Trophoblast cell (in vitro differentiated cells and primary cell): Measurements from ENCODE around the gene FSTL1.
A peak's percentile ranks its signal among the peaks of the same experiment; 100 is the strongest.

Experiments
- DNase-seq, 2 donors: peaks; one replicate each; pipeline ENCODE4 v3.0.0-alpha.2; 2016
- H2AFZ ChIP-seq: 2 replicates; pipeline ENCODE4 v1.6.1; 2013; ENCODE audit warnings: low read length, moderate library complexity, mild to moderate bottlenecking; ENCODE audit not compliant: insufficient read depth, poor library complexity
- H2AK5ac ChIP-seq: 2 replicates; pipeline ENCODE4 v1.6.1; 2013; ENCODE audit warnings: mild to moderate bottlenecking, low read length
- H2BK120ac ChIP-seq: 2 replicates; pipeline ENCODE4 v1.6.1; 2013; ENCODE audit warnings: low read length, mild to moderate bottlenecking, moderate library complexity; ENCODE audit not compliant: insufficient read depth, poor library complexity
- H2BK12ac ChIP-seq: 2 replicates; pipeline ENCODE4 v1.6.1; 2013; ENCODE audit warnings: mild to moderate bottlenecking, low read length, moderate library complexity
- H2BK5ac ChIP-seq: 2 replicates; pipeline ENCODE4 v1.6.1; 2013; ENCODE audit warnings: low read length, low read depth, moderate library complexity, mild to moderate bottlenecking; ENCODE audit not compliant: poor library complexity
- H3K14ac ChIP-seq: 2 replicates; pipeline ENCODE4 v1.6.1; 2013; ENCODE audit warnings: mild to moderate bottlenecking, low read length
- H3K18ac ChIP-seq: 2 replicates; pipeline ENCODE4 v1.6.1; 2013; ENCODE audit warnings: mild to moderate bottlenecking, low read length
- H3K23ac ChIP-seq: 2 replicates; pipeline ENCODE4 v1.6.1; 2013; ENCODE audit warnings: low read length
- H3K27ac ChIP-seq: 2 replicates; pipeline ENCODE4 v1.5.1; 2013; ENCODE audit warnings: low read depth, mild to moderate bottlenecking, inconsistent platforms, low read length, moderate library complexity
- H3K27me3 ChIP-seq: 2 replicates; pipeline ENCODE4 v1.6.1; 2013; ENCODE audit warnings: inconsistent platforms, mild to moderate bottlenecking, low read length, moderate library complexity; ENCODE audit not compliant: insufficient read depth
- H3K36me3 ChIP-seq, 2 experiments: 1 replicate in 1 of 2; 2 replicates in 1 of 2; pipeline ENCODE4 v1.6.1; 2013; ENCODE audit warnings: low read length in 2 of 2, mild to moderate bottlenecking in 2 of 2, moderate library complexity in 1 of 2; ENCODE audit not compliant: insufficient read depth in 2 of 2, control insufficient read depth in 1 of 2
- H3K4ac ChIP-seq: 2 replicates; pipeline ENCODE4 v1.6.1; 2013; ENCODE audit warnings: low read depth, mild to moderate bottlenecking, low read length, moderate library complexity
- H3K4me1 ChIP-seq, 2 experiments: 1 replicate in 1 of 2; 2 replicates in 1 of 2; pipeline ENCODE4 v1.6.1; 2013; ENCODE audit warnings: low read length in 2 of 2, mild to moderate bottlenecking in 2 of 2, moderate library complexity in 1 of 2; ENCODE audit not compliant: insufficient read depth in 2 of 2, control insufficient read depth in 1 of 2
- H3K4me2 ChIP-seq: 2 replicates; pipeline ENCODE4 v1.6.1; 2013; ENCODE audit warnings: inconsistent platforms, mild to moderate bottlenecking, low read length, moderate library complexity
- H3K4me3 ChIP-seq: 2 replicates; pipeline ENCODE4 v1.5.1; 2013; ENCODE audit warnings: mild to moderate bottlenecking, low read depth, low read length, inconsistent platforms
- H3K79me1 ChIP-seq: one replicate; pipeline ENCODE4 v1.6.1; 2013; ENCODE audit warnings: low read length
- H3K79me2 ChIP-seq: 2 replicates; pipeline ENCODE4 v1.6.1; 2013; ENCODE audit warnings: low read length, mild to moderate bottlenecking; ENCODE audit not compliant: control insufficient read depth, insufficient read depth, poor library complexity
- H3K9ac ChIP-seq: 2 replicates; pipeline ENCODE4 v1.6.1; 2013; ENCODE audit warnings: mild to moderate bottlenecking, low read length
- H3K9me3 ChIP-seq: 2 replicates; pipeline ENCODE4 v1.6.1; 2013; ENCODE audit warnings: low read depth, mild to moderate bottlenecking, control low read depth, inconsistent platforms, low read length; ENCODE audit not compliant: insufficient read depth
- H4K12ac ChIP-seq: 2 replicates; pipeline ENCODE4 v1.6.1; 2013; ENCODE audit warnings: low read depth, mild to moderate bottlenecking, low read length, moderate library complexity
- H4K8ac ChIP-seq: 2 replicates; pipeline ENCODE4 v1.6.1; 2013; ENCODE audit warnings: low read depth, mild to moderate bottlenecking, low read length, moderate library complexity
- H4K91ac ChIP-seq: one replicate; pipeline ENCODE4 v1.6.1; 2013; ENCODE audit warnings: low read depth, mild to moderate bottlenecking, low read length, moderate library complexity
- WGBS: extraction: QIAGEN DNeasy Blood & Tissue Kit; methylation state at CpG from one replicate; pipeline ENCODE4 v1.1.7; 2013; ENCODE audit warnings: missing lambda C conversion rate; ENCODE audit not compliant: insufficient read length, insufficient coverage; ENCODE audit errors: extremely low coverage; 5-methylcytosine and 5-hydroxymethylcytosine counted together

FSTL1 gene

DNA sequence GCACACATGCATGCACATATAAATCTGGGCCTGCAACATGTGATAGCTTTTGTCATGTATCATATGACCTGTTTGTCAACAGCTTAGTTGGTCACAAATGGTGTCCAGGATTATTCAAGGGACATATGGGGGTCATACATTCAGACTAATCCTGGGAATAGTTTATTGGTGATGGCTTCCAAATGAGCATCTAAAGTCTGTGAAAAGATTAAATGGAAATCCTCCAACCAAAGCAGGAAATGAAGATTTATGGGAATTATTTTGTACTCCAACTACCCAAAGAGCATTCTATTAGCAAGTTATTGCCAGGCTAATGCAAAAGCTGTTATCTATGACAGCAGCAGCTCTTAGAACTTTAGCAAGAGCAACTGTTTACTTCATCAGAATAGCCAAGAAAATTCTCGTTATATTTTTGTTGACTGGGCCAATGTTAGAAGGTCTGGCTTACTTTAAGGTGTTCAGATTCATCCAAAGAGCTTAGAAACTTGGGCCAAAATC lies 7.1 kb downstream of the FSTL1 start:
- H3K9me3 ChIP-seq = no peaks in the 10 kb centered on the region
- no peak for DNase-seq
- no peak overlapping the region for H3K9ac ChIP-seq
- no peak overlapping the region for H4K12ac ChIP-seq
- no peak overlapping the region for H3K27ac ChIP-seq
- no peak overlapping the region for H3K18ac ChIP-seq
- H2AFZ ChIP-seq = no peak overlapping the region
- no peak overlapping the region for H2BK120ac ChIP-seq
- no peak overlapping the region for H2BK5ac ChIP-seq
- no peak overlapping the region for H2BK12ac ChIP-seq
- H3K4me3 ChIP-seq = no peak overlapping the region
- no peak overlapping the region for H3K14ac ChIP-seq
- peaks cover 7% of the 10 kb centered on the region for H3K79me1 ChIP-seq
- peak overlapping the region; percentile 64 for H3K4ac ChIP-seq
- peaks cover 14 to 28% of the 10 kb centered on the region in 2 experiments for H3K36me3 ChIP-seq
- peaks cover 22 to 32% of the 10 kb centered on the region in 2 experiments for H3K4me1 ChIP-seq
- no CpG with 5 or more reads among the region's 1 CpG for WGBS
- H3K27me3 ChIP-seq = no peaks in the 10 kb centered on the region
- no peak overlapping the region for H3K4me2 ChIP-seq
- H4K91ac ChIP-seq = no peak overlapping the region
- H2AK5ac ChIP-seq = no peak overlapping the region
- peaks cover 9% of the 10 kb centered on the region for H3K79me2 ChIP-seq
- H4K8ac ChIP-seq = no peak overlapping the region
- H3K23ac ChIP-seq = no peak overlapping the region

DNA sequence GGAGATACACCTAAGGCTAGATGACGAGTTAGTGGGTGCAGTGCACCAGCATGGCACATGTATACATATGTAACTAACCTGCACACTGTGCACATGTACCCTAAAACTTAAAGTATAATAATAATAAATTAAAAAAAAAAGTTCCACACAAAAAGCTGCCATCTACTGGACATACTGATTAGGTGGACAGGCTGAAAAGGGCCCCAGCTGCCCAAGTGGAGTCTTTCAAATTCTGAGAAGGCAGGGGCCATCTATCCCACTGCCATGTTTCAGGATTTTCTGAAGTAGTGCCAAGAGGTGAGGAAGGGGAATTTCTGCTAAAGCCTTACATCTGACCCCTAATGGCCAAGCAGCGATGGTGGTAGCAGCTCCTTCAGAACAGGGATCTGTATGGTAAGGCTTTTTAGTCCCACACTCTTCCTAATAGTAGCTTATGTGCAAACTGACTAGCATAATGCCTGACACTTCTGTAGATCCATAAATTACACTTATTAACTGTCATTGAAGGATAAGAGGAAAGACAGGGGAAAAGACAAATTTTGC lies 7.7 kb downstream of the FSTL1 start:
- no peak overlapping the region for H3K9ac ChIP-seq
- no peak overlapping the region for H3K23ac ChIP-seq
- H3K9me3 ChIP-seq = no peaks in the 10 kb centered on the region
- H3K27ac ChIP-seq = no peak overlapping the region
- no peak overlapping the region for H2AK5ac ChIP-seq
- H3K27me3 ChIP-seq = no peaks in the 10 kb centered on the region
- no peak overlapping the region for H4K12ac ChIP-seq
- H3K79me2 ChIP-seq = peaks cover 9% of the 10 kb centered on the region
- peak overlapping the region; percentile 67 for H3K4ac ChIP-seq
- H4K8ac ChIP-seq = no peak overlapping the region
- H2BK5ac ChIP-seq = no peak overlapping the region
- no peak overlapping the region for H2BK12ac ChIP-seq
- H3K18ac ChIP-seq = no peak overlapping the region
- H3K4me1 ChIP-seq = peaks cover 25 to 35% of the 10 kb centered on the region in 2 experiments
- DNase-seq = peak in 1 of 2 donors; percentile 32
- peaks cover 11% of the 10 kb centered on the region for H3K79me1 ChIP-seq
- no peak overlapping the region for H2AFZ ChIP-seq
- H3K14ac ChIP-seq = no peak overlapping the region
- WGBS = no CpG with 5 or more reads among the region's 2 CpGs
- H4K91ac ChIP-seq = no peak overlapping the region
- H3K36me3 ChIP-seq = peaks cover 14 to 28% of the 10 kb centered on the region in 2 experiments
- H3K4me2 ChIP-seq = no peak overlapping the region
- H2BK120ac ChIP-seq = no peak overlapping the region
- no peak overlapping the region for H3K4me3 ChIP-seq

DNA sequence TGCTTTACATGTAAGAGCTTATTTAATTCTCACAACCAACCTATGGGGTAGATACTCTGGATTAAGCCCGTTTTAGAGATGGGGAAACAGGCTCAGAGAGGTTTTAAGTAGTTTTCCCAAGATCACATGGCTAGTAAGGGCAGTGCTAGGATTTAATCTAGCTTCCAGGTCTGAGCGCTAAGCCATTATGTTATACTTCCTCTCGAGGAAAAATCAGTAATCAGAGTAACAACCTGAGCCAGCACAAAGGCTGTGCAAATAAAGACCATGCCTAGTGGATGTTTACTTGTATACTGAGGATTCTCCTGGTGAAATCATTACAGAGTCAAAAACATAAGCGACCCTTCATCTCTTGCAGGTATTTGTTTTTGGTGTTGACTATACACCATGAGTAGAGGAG lies 9.0 kb downstream of the FSTL1 start:
- no peak overlapping the region for H3K14ac ChIP-seq
- no peak overlapping the region for H4K91ac ChIP-seq
- H3K27me3 ChIP-seq = no peaks in the 10 kb centered on the region
- no peak overlapping the region for H3K27ac ChIP-seq
- no peak overlapping the region for H3K23ac ChIP-seq
- H3K9me3 ChIP-seq = no peaks in the 10 kb centered on the region
- peaks cover 14 to 23% of the 10 kb centered on the region in 2 experiments for H3K36me3 ChIP-seq
- H2BK12ac ChIP-seq = no peak overlapping the region
- no peak overlapping the region for H3K4ac ChIP-seq
- peaks cover 16% of the 10 kb centered on the region for H3K79me1 ChIP-seq
- H3K4me3 ChIP-seq = no peak overlapping the region
- H3K4me1 ChIP-seq = peaks cover 25 to 37% of the 10 kb centered on the region in 2 experiments
- H2AFZ ChIP-seq = no peak overlapping the region
- no peak overlapping the region for H4K12ac ChIP-seq
- H2BK5ac ChIP-seq = no peak overlapping the region
- no peak overlapping the region for H4K8ac ChIP-seq
- no peak overlapping the region for H3K18ac ChIP-seq
- H3K79me2 ChIP-seq = peaks cover 11% of the 10 kb centered on the region
- DNase-seq = no peak
- no peak overlapping the region for H2BK120ac ChIP-seq
- no CpG with 5 or more reads among the region's 4 CpGs for WGBS
- no peak overlapping the region for H3K9ac ChIP-seq
- no peak overlapping the region for H2AK5ac ChIP-seq
- no peak overlapping the region for H3K4me2 ChIP-seq

DNA sequence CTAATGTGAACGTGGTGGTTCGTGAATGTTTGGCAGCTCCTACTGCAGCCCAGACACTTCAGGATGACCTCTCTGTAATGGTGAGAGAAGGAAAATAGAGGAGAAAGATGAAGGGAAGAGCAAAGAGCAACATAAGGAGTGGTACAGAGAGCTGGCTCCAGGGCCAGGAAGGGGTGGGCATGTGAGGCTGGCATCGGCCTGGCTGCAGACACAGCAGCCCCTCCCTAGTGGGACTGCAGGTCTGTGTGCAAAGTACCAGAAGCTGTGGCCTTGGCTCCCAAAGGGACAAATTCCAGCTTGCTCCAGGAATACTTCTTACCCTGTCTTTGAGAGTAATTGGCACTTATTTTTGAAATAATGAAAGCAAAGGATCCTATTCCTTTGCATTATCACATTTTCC lies 10.0 kb downstream of the FSTL1 start:
- no peak overlapping the region for H2AFZ ChIP-seq
- no peak overlapping the region for H3K9ac ChIP-seq
- no peak overlapping the region for H3K18ac ChIP-seq
- no peak overlapping the region for H3K4me3 ChIP-seq
- no peak overlapping the region for H2BK120ac ChIP-seq
- no peak overlapping the region for H3K14ac ChIP-seq
- H2BK12ac ChIP-seq = no peak overlapping the region
- H4K12ac ChIP-seq = no peak overlapping the region
- H3K36me3 ChIP-seq = peaks cover 10 to 20% of the 10 kb centered on the region in 2 experiments
- no peak overlapping the region for H3K23ac ChIP-seq
- peaks cover 9% of the 10 kb centered on the region for H3K79me2 ChIP-seq
- H3K4ac ChIP-seq = no peak overlapping the region
- H3K27ac ChIP-seq = peak overlapping the region; percentile 95
- no CpG with 5 or more reads among the region's 3 CpGs for WGBS
- H4K8ac ChIP-seq = no peak overlapping the region
- DNase-seq = no peak
- no peaks in the 10 kb centered on the region for H3K27me3 ChIP-seq
- H4K91ac ChIP-seq = no peak overlapping the region
- no peak overlapping the region for H3K4me2 ChIP-seq
- H3K9me3 ChIP-seq = no peaks in the 10 kb centered on the region
- peaks cover 16% of the 10 kb centered on the region for H3K79me1 ChIP-seq
- no peak overlapping the region for H2AK5ac ChIP-seq
- H3K4me1 ChIP-seq = peaks cover 25 to 41% of the 10 kb centered on the region in 2 experiments
- no peak overlapping the region for H2BK5ac ChIP-seq
